Hematopoietic multipotent progenitor cell treated with erythropoietin and hydrocortisone succinate and interleukin-3 and kit ligand, for 8 days (in vitro differentiated cells): Measurements from ENCODE around the gene PAX3.

Experiments used
- DNase-seq: peaks from one replicate; pipeline ENCODE4 v3.0.0-alpha.2; 2015

Gene PAX3

DNA sequence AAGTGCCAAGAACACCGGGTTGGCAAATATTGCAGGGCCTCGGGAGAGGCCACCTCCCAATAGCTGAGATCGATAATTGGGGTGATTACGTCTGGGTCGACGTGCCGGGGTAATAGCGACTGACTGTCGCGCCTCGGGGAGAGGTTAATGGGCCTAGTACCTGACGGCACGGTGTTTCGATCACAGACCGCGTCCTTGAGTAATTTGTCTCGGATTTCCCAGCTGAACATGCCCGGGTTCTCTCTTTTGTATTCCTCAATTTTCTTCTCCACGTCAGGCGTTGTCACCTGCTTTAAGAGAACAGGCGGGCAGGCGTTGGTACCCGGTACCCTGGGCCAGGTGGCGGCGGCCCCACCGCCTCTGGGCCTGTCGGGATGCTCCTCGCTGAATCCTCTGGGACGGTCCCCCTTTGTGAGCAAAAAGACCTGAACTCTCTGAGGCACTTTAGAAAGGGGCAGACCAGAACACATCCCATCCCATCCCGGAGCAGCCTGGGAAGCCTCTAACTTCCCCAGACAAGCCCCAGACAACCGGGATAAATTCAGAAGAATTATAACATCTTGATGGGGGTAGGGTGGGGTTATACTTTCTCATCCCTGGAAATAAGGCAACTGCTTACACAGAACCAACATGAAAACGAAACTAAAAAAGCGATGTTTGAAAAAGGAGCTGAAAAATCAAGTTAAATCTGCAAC lies 3.3 kb downstream of the PAX3 start:
- DNase-seq: no peak

DNA sequence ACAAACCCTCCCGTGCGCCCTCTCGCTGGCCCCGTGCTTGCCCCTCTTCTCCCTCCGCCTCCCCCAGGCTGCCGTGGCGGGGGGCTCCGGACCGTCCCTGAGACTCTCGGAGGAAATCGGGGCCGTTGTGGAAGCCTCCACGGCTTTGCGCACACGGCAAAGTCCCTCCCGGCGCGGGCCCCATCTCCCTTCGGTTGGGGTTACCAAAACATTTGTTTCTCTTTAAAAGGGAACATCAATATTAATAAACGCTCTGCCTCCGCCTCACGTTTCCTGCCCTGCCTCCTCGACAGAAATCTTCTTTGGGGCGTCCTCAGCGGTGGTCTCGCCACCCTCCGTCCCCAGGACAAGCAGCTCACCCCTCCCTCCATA lies 3.8 kb downstream of the PAX3 start:
- no peak for DNase-seq

DNA sequence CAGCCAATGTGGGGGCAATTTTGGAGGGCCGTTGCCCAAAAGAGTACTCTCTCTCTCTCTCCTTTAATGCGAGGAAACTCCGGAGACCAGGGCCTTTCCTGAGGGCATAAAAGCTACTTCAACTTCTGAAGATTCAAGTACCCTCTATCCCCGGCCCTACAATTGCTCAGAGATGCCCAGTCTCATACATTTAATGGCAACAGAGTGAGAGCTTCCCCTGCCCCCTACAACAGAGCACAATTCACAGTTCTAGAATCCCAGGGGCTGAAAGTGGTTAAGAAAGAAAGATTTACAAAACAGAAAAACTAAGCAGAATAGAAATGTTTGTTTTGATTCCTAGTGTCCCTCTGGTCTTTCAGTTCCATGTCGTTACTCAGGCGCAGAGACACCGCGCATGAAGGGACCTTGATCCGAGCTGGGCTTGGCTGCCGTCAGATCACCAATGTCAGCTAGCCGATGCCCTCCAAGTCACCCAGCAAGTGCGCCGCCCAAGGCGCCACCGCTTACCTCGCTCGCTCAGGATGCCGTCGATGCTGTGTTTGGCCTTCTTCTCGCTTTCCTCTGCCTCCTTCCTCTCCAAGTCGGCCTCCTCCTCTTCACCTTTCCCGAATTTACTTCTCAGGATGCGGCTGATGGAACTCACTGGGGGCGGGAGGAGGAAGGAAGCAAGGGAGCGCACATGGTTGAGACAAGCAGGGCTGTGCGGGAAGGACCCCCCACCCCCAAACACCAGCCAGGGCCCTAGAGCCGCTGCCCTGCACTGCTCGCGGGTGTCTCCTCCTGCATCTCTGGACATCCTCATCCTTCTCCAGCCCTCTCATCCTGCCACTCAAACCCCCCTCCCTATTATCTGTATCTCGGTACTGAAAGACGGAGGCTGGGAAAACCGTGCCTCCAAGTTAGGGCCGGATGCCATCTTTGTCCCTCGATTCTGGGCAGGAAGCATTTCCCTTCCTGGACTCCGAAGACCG lies 4.9 kb downstream of the PAX3 start:
- no peak for DNase-seq

DNA sequence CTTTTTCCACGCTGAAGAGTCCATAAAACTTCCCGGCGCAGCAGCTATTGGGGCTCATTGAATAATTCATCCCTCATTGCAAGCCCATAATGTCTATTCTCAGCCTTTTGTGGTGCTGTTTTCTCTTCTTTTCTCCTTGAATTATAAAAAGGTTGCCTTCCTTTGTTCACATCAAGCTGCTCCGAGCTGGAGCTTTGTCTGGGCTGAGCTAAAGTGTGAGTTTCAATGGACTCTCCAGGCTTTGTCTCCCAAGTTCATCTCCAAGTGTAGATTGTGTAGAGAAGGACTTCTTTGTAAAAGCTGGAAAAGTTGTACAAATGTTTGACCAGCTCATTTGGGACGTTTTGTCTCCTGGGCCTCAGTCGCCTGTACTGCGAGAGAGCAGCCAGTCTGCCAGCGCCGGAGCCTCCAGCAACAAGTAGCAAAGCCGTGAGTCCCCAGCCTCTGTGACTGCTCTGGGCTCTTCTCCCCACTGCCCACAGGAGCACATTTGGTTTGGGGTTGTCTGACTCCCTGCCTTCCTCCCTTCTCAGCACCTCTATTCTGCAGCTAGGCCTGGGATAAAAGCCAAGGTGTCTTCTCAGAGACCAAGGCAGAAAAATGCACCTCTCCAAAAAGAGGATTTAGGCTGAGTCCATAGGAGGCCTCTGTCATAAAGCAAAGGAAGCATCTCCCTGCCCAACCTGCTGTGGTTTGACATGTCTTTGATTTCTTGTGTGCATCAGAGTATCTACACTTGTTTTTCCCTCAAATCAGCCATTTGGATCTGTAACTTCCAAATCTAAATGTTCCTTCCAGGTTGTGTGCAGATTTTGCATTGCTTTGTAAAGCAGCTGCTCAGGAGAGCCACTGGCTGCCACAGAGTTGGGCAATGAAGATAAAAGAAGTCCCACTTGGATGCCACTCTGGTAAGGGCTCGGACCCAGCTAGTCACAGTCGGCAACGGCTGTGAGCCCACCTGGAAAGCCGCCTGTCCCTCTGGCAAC lies 6.4 kb downstream of the PAX3 start:
- no peak for DNase-seq

DNA sequence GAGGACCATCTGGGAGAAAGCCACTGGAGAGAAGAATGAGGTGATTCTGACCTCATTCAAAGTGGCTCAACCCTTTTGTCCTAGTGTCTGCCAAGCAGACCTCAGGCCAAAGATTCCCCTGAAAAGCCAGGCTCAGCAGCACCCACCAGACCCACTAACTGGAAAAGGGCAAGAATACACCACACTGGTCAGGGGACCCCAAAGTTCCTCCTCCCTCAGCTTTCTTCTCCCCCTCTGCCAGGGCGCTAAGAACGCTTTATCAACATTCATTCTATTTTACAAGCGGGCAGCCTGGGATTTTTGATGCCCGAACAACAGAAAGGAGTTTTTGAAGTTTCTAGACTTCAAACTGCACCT lies 7.3 kb downstream of the PAX3 start:
- no peak for DNase-seq

DNA sequence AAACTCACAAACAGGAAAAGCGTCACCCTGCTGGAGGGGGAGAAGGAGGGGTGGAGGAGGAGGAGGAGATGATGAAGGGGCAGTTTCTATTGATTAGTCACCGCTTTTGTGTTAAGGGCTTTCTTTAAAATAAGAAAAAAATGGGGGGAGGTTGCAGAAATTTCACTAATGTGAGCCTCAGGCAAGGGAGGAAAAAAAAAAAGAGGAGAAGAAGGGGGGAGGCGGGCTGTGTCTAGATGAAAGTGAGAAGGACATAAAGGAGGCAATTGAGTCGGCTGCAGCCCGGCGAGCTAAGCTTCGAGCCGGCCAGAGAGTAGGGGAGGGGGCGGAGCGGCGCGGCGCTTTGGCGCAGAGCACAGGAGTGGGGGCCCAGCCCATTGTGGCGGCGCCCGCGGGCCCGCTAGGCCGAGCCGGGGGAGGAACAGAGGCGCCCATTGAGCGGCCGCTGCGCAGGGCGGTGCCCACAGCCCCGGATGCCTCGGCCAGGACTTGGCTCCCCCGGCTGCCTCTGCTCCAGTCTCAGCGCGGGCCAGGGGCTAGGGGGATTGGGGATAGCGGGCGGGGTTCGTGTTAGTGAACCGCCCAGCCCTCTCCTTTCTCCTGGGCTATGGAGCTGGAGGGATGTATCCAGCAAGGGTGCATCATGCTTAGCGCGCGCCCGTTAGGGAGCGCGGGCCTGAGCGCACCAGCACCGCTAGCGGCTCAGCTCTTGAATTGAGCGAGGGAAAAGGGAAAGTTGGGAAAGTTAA lies 7.9 kb downstream of the PAX3 start:
- no peak for DNase-seq

DNA sequence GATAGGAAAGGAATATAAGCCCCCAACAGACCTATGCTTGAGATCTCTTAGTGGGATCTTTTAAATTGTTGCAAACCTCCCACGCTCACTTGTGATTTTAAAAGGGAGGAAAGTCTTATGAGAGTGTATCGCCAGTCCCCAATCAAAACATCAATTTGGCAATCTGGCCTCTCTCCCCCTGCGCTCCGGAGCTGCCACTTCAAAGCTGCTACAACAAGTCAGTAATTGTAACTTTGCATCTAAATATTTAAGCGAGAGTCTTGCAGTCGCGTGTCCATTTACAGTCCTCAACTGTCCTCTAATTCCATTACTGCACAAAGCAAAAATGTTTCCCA lies 8.4 kb downstream of the PAX3 start:
- no peak for DNase-seq

DNA sequence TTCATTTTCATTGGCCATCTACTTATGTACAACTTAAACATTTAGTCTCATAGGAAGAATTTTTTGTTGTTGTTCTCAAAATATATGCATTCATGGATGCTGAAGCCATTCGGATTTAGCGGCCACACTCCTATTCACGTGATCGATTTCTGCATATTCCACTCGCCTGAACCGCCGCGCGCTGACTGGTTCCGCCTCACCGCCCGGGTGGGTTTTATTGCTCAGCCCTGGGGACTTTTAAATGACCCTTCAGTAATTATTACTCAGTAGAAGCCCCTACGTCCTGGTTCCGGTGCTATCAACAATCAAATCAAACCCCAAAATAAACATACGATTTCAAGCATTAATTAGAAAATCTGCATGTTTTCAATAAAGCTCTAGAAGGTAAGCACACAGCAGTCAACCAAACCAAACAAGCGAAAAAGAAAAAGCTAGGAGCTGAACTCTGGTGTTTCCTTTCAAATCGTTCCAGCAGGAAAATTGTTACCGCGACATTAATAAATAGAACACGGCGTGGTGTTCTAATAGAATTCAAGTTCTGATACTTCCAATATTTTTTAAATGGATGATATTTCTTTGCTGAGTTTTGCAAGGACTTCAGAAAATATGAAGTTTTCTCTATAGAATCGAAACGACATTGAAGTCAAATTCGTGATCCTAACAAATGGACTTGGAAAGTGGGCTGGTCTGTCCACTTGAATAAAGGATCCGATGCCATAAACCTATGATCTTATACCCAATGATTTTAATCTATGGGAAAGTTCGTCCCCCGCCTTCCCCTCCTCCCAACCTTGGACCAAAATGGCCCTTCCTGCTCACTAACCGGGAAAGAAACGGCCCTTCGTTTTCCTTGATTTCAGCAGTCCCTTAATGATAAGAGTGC lies 9.3 kb downstream of the PAX3 start:
- DNase-seq: no peak

DNA sequence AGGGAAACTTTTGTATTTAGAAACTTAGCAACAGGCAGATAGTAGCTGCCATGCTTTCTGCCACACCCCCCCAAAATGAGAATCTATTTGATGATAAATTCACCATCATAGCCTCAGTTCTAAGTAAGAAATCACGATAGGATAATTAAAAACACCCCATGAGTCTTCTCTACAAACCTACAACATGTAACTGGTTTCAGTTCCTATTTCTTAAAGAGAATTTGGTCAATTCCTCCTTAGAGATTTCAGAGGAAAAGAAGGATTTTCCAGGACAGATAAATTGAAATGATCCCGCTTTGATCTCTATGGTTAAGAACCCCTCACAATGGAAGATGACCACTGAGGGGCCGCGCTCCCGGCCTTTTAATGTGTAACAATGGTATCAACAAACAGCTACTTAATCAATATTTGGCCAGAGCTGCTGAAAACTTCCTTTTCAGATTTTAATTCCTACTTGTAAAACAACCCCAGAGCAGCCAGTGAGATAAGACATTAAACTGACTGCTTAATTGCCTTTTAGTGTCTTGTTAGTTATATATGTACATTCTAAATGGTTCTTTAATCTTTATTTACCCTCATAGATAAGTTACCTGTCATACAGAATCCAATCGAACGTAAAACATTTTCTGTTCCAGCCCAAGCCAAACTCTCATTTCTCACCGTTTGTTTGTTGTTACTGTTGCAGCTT lies 10.1 kb downstream of the PAX3 start:
- no peak for DNase-seq

DNA sequence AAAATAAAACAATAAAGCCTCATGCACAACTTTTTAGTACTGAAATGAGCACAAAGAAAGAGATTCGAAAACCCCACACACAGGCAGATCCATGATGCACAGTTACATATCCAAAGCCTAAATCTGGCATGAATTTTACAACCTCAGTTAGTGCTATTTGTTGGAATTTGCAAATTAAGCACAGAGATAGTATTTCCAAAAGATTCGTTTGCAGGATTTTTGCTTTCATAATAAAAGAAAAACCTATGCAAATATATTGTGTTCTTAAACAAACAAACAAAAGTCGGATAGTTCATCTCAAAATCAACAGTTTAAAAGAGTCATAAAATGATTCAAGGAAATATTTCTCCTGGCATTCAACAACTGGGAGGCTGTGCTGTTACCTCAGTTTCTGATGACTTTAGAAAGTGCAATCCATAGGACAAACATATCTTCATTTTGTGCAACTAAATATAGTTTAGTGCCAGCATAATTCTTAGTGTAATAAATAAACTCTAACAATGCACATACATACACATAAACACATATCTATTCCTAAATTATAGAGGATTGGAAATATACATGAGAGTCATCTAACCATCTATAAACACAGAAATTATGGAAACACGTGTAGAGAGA lies 10.8 kb downstream of the PAX3 start:
- DNase-seq: no peak

DNA sequence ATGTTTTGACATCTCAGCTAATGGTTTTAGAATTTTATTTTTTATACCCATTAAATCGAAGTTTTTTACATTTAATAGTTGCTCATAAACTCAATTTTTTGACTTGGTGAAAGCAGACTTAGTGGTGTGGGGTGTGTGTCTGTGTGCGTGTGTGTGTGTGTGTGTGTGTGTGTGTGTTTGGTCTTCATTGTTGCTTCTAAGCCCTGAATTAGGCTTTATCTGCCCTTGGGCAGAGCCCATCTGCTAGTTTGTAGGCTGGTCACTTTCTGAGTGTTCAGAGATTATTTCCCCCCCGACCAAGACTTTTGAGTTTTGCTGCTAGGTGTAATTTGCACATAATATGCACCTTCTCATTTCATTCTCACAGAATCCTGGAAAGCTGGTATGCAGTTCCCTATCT lies 14.3 kb downstream of the PAX3 start:
- no peak for DNase-seq

DNA sequence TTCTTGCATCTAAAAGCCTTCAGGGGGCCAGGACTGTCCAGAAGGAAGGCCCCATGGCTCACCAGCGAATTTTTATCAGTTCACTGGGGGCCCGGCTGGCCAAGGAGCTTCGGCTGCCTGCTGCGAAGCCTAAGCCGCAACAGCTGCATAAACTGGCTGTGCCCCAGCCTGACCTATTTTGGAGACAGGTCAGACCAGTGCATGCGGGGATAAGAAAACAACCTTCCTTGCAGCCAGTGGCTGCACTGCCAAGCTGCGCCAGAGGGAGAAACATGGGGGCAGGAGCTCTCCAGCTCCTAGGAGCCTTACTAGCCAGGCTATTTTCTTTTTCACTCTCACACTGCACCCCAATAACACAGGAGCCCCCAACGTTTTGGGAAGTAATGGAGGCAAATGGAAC lies 15.2 kb downstream of the PAX3 start:
- DNase-seq: no peak

DNA sequence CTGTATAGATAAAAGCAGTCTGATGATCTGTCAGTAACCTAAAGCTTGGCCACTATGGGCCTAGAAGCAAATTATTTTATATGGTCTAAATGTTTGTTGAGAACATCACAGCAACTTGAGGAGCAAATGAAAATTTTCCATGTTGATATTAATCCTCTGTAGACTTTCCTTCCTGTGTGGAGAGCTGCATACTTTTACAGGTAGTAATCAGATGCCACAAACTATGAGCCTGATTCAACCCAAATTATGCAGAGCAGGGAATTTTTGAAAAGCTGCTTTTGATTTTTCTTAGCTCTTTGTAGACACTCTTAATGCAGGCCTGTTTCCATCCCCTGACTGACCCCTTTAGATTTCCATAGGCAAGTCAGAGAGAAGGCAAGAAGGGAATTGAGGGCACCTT lies 17.3 kb downstream of the PAX3 start:
- DNase-seq: no peak

DNA sequence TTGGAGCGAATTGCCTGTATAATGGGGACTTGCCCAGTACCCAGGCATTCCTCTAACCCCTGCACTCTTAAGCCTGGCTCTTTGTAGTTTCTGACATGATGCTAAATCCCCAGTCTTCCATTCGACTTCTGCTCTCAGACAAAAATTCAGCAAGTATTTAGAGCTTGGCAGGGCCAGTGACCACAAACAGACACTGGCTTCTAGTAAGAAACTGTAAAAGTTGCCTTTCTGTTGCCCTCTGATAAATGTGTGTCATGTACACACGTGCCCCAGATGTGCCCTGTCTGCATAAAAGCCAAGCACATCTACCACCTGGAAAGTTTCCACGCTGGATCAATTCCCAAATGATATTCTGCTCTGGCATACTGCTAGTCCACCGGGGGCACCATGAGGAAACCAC lies 18.0 kb downstream of the PAX3 start:
- DNase-seq: no peak

DNA sequence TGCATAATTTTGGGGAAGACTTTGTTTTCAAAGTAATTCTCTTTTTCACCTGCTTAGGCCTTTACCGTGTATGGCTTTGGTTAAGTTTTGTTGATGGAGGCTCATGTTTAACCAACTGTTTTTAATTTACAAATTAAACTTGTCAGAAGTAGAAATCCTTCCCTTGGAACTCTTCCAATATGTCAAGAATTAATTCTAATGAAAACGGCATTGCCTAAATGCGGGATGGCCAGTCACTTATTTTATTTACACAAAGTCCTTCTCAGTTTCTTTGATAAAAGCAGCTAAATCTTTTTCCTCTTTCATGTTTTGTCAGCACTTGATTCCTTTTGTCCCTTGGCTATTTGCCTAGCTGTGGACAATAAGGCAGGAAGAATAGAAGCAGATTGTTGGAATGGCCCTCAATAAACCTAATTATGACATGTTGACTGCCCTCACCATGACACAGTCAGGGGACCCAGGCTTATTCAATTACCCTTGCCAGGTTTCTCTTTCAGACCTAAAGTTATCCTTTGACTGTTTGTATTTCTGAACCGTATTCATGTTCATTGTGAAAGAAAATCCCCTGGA lies 26.3 kb downstream of the PAX3 start:
- DNase-seq: no peak

DNA sequence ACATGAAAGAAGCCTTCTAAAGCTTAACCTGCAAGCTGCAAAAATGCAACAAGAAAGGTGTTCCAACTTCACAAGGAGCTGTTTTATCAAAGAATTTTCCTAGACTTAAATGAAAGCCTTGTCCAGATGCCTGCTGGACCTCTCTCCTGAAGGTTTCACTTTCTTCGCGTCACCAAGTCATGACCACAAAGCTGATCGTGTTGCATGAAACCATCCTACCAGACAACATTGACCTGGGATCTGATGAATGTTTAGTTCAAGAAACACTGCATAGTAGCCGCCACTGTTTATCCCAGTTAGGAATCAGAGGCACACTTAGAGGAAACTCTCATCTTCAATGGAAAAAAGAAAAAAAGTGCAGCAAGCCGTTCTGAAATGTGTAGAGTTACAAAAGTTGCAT lies 26.9 kb downstream of the PAX3 start:
- no peak for DNase-seq

DNA sequence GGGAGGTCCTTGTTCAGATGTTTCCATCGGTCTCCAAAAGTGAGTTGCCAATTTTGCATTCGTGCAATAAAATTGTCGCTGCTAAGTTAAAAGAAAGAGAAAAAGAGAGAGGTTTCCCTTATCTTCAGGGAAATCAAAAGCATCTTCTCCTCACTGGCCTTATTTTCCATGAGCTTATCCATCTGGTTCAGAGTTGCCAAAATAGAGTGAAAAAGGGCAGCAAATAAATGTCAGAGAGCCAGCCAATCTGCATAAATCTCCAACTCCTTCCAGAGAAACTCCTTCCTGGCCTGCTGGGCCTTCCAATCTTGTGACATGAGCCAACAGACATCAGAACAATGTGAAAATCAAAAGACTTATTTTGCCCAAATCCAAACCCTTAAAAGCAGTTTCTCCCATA lies 28.4 kb downstream of the PAX3 start:
- DNase-seq: no peak

DNA sequence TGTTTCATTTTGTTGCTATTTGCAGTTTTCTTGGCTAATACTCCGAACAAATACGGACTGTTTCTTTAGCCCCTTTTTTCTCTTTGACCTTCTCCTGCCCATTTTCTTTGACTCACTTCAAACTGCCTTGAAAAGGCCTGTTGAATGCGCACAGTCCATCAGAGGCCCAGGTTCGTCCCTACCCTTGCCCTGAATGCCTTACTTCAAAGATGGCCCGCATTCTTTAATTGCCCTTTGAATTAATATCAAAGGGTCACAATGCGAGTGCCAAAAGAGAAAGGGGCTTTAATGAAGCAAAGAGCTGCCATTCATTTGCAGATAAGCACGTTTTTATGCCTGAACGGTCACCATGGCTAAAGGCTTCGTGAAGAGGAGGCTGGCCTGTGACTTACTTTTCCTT lies 29.7 kb downstream of the PAX3 start:
- no peak for DNase-seq

DNA sequence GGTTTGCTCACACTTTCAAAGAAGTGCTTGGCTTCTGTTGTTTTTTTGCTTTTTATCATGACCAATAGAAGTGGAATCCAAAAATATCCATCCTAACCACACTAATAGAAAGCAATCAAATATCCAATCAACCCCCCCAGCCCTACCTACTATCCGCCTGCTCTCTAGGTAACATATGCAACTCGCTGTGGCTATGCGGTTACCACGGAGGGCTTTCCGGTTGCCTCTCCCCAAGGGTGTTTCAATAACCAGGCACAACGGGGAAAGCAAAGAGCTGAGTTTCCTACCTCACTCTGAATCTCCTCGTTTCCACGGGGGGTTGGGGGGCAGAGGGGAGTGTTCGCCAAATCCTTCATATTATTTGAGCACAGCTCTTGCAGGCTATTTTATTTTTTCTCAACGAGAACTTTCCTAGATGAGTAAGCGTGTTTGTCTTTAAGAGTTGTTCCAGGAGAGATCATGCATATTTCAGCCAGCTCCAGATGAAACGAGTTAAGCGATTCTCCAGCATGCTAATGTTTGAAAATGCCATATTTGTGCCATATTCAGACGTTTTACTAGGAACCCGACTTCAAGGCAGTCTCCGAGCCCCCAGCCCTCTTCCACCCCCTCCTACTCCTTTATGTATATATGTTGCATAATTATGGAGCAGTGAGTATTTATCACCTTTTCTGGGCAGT lies 30.3 kb downstream of the PAX3 start:
- DNase-seq: no peak
